DMS153 treated with DMSO at 0.1 percent for 48 hours (cell line): ENCODE measurements around the gene TMEM101.
"Not testable (repeated sequence)": the region's sequence is repeated elsewhere in the genome, so short reads cannot be mapped to it uniquely, and the experiment has no call there.

Experiments
- DNase-seq: peaks from one replicate; lab custom pipeline; 2025; ENCODE audit not compliant: unreplicated experiment; lab: John Stamatoyannopoulos, UW

Gene TMEM101

GRCh38 chr17:43976963-43977837 is 37.6 kb downstream of the TMEM101 start:
- no peak for DNase-seq

GRCh38 chr17:43975898-43976297 is 38.9 kb downstream of the TMEM101 start:
- no peak for DNase-seq

GRCh38 chr17:43974382-43975266 is 40.1 kb downstream of the TMEM101 start:
- no peak for DNase-seq

GRCh38 chr17:43972444-43973212 is 42.1 kb downstream of the TMEM101 start:
- DNase-seq: not testable (repeated sequence)

GRCh38 chr17:43971436-43971835 is 43.3 kb downstream of the TMEM101 start:
- DNase-seq: not testable (repeated sequence)

- no peak for DNase-seq
Measured at GRCh38 chr17:43970366-43970765, 44.4 kb downstream of the TMEM101 start.

GRCh38 chr17:43967251-43967875 is 47.4 kb downstream of the TMEM101 start:
- DNase-seq: no peak

- DNase-seq: no peak
Measured at GRCh38 chr17:43966276-43966675, 48.5 kb downstream of the TMEM101 start.

GRCh38 chr17:43962479-43962878 is 52.3 kb downstream of the TMEM101 start:
- DNase-seq: no peak

GRCh38 chr17:43961954-43962353 is 52.8 kb downstream of the TMEM101 start:
- DNase-seq: no peak

GRCh38 chr17:43961292-43961691 is 53.5 kb downstream of the TMEM101 start:
- DNase-seq: not testable (repeated sequence)
